Measurements from ENCODE around the gene RUFY3.

GRCh38 chr4:70768301-70768948 is 46.7 kb downstream of the RUFY3 start:
- no peak for TF ChIP-seq EZH2 (optimal IDR thresholded peaks at IDR 0.05; ENCODE audit: low read depth, low read length)
- TF ChIP-seq CTCF (IDR thresholded peaks at IDR 0.05; ENCODE audit: low read length), result no peak
